ENCODE data around the gene AUP1. TPM values are rescaled to one million over a fixed set of nuclear protein-coding genes. Genes with fewer than 3 reads are reported as not detected.

AUP1 gene
- total and polyA plus RNA-seq, 2 of the 4 experiments (the other 2 are of a cell fraction) = 47.5 to 100.0 TPM

DNA sequence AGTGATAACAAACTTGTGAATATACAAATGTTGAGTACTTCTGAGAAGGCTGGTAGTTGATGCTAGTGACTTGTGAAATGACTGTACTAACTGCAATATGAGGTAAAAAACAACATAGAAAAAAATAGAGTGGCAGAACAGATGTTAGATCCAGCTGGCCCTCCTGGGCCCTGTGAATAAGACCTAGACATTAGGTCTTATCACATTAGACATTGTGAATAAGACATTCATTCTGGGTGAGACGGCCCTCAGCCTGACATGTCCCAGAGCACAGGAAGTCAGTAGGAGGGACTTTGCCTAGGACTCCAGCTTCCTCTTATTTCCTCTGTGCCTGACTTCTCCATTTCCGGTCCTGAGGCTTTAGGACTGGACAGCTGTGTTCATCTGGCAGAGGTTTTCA lies 47.9 kb upstream of the AUP1 start:
- no peak for ATAC-seq (ENCODE audit: low read depth)
- POLR2A ChIA-PET (ENCODE audit: unreplicated experiment) = no interaction called here
- in situ Hi-C loops (cut with MboI; ENCODE audit: low sequenced_read_pairs) = loop anchor here (5.0 kb wide), 1 partner anchor 95 kb away; the partner anchor contains the start of genes CCDC142 and TTC31

More for the DNA sequence above, 47.9 kb upstream of the AUP1 start:
- H2AK5ac ChIP-seq (ENCODE audit: low read depth, low read length) = peak overlapping the region; percentile 65; the same call in 1 of the 2 replicates
- peak overlapping the region; percentile 51; the same call in 1 of the 2 replicates for H3K27ac ChIP-seq (ENCODE audit: insufficient read depth, low read length)
- no peak overlapping the region for H2AK9ac ChIP-seq (replicated peaks; ENCODE audit: low read depth, low read length, poor library complexity)
- no CpG with 5 or more reads among the region's 2 CpGs for WGBS, 2 experiments (ENCODE audit: extremely low coverage in 2 of 2, insufficient read length in 1 of 2)
- CTCF ChIA-PET = interaction anchor here (0.6 to 1.1 kb wide), 4 partner anchors 9 to 749 kb away, joined by 3 to 8 read pairs (median 4); partner anchors contain the start of genes CCDC142, STAMBP and TTC31
- peak overlapping the region; percentile 52; the same call in 1 of the 2 replicates for H3K14ac ChIP-seq (replicated peaks; ENCODE audit: low read depth, low read length)
- peak; percentile 64 for DNase-seq
- peaks cover 21% of the 10 kb centered on the region for H3K4me1 ChIP-seq (ENCODE audit: control insufficient read depth, insufficient read depth, low read length)
- dilution Hi-C loops (cut with HindIII; ENCODE audit: low sequenced_read_pairs, unreplicated experiment) (no loop called here), intact Hi-C loops (cut with micrococcal nuclease) (loop anchor here (2.0 to 5.0 kb wide), 2 partner anchors 49 to 325 kb away; partner anchors contain the start of genes AUP1 and HTRA2)
- peak overlapping the region; percentile 60 for H2AFZ ChIP-seq (replicated peaks; ENCODE audit: low read length, poor library complexity)
- no peaks in the 10 kb centered on the region for H3K9me3 ChIP-seq (ENCODE audit: control insufficient read depth, insufficient read depth, low read length)
- H2BK5ac ChIP-seq (ENCODE audit: low read depth, low read length, poor library complexity, severe bottlenecking) = peak overlapping the region; percentile 98
- no TSS peak for BruUV-seq (replicated peaks)
- peak overlapping the region; percentile 75; the same call in 2 of the 3 replicates for H2BK15ac ChIP-seq (ENCODE audit: low read depth, low read length)
- H3K9me1 ChIP-seq (ENCODE audit: insufficient read depth, low read length) = peaks cover 20% of the 10 kb centered on the region; the same call in 1 of the 2 replicates
- H3K23ac ChIP-seq (ENCODE audit: low read depth, low read length) = no peak overlapping the region
- TF ChIP-seq CEBPB (IDR thresholded peaks at IDR 0.05; ENCODE audit: low read depth, low read length) (no peak), MXI1 (IDR thresholded peaks at IDR 0.05; ENCODE audit: borderline replicate concordance, low read depth, low read length) (no peak), POLR2A (IDR thresholded peaks at IDR 0.05; ENCODE audit: low read depth, low read length) (no peak), MAZ (IDR thresholded peaks at IDR 0.05; ENCODE audit: borderline replicate concordance, low read depth, low read length) (no peak), RFX5 (IDR thresholded peaks at IDR 0.05; ENCODE audit: low read depth, low read length) (no peak)
- TF ChIP-seq, protein P1, sequence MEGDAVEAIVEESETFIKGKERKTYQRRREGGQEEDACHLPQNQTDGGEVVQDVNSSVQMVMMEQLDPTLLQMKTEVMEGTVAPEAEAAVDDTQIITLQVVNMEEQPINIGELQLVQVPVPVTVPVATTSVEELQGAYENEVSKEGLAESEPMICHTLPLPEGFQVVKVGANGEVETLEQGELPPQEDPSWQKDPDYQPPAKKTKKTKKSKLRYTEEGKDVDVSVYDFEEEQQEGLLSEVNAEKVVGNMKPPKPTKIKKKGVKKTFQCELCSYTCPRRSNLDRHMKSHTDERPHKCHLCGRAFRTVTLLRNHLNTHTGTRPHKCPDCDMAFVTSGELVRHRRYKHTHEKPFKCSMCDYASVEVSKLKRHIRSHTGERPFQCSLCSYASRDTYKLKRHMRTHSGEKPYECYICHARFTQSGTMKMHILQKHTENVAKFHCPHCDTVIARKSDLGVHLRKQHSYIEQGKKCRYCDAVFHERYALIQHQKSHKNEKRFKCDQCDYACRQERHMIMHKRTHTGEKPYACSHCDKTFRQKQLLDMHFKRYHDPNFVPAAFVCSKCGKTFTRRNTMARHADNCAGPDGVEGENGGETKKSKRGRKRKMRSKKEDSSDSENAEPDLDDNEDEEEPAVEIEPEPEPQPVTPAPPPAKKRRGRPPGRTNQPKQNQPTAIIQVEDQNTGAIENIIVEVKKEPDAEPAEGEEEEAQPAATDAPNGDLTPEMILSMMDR (conservative IDR thresholded peaks at IDR 0.05; ENCODE audit: low read depth, low read length) = no peak
- peak overlapping the region; percentile 41; the same call in 1 of the 2 replicates for H2BK20ac ChIP-seq (ENCODE audit: low read depth, low read length)
- peak overlapping the region; percentile 91 for H3K4ac ChIP-seq (ENCODE audit: low read depth, low read length)
- H2BK120ac ChIP-seq (ENCODE audit: low read depth, low read length) = peak overlapping the region; percentile 90
- H3K36me3 ChIP-seq (ENCODE audit: control insufficient read depth, insufficient read depth, low read length) = no peaks in the 10 kb centered on the region
- no peak overlapping the region for H3K9ac ChIP-seq (ENCODE audit: low read depth, low read length)
- H3K18ac ChIP-seq (ENCODE audit: low read depth, low read length) = peak overlapping the region; percentile 62; the same call in 1 of the 2 replicates
- H3K4me2 ChIP-seq (ENCODE audit: low read depth, low read length) = no peak overlapping the region
- H4K20me1 ChIP-seq (ENCODE audit: insufficient read depth, low read length) = no peaks in the 10 kb centered on the region
- peak overlapping the region; percentile 68 for H4K91ac ChIP-seq (ENCODE audit: insufficient read depth, low read depth, low read length)
- no peaks in the 10 kb centered on the region for H3K27me3 ChIP-seq (ENCODE audit: control insufficient read depth, insufficient read depth, low read length)
- H4K8ac ChIP-seq (ENCODE audit: low read depth in 2 of 2, low read length in 2 of 2) = peak overlapping the region; percentile 17 to 81; a peak in 3 of 4 replicates
- H4K5ac ChIP-seq (ENCODE audit: low read depth, low read length) = peak overlapping the region; percentile 54
- no peaks in the 10 kb centered on the region for H3K79me1 ChIP-seq (ENCODE audit: low read depth in 1 of 2, low read length in 2 of 2)
- peak overlapping the region; percentile 30; the same call in 1 of the 2 replicates for H3K56ac ChIP-seq (ENCODE audit: extremely low read depth, insufficient read depth, low read length)
- no peak overlapping the region for H3K4me3 ChIP-seq (ENCODE audit: insufficient read depth, low read depth, low read length)

Data from IMR-90 (cell line).